K562 (cell line): ENCODE measurements around the gene KCNJ12. TPM values are rescaled to one million over a fixed set of nuclear protein-coding genes. Genes with fewer than 3 reads are reported as not detected.

ENCODE experiments used
- ATAC-seq: fragments of 200-7000 bp; cut with Tn5 transposase; 3 replicates; pipeline ENCODE4 v1.9.1; 2020; ENCODE audit warnings: moderate library complexity
- BruUV-seq: library from RNA; stranded (reverse); fragments of 400-500 nt; replicated peaks from 2 replicates; lab custom pipeline; 2021; lab: Mats Ljungman, UMichigan
- CTCF ChIA-PET: fragments of 300-600 bp; formaldehyde crosslinking; extraction: SDS; loops from one replicate; lab custom pipeline; 2021; ENCODE audit warnings: low intra/inter-chr PET ratio; lab: Yijun Ruan, JAX
- POLR2A ChIA-PET: fragments of 300-600, 350-650 bp; sonication (Branson Sonifier 250); formaldehyde crosslinking; extraction: SDS; loops from one replicate; lab custom pipeline; 2021; ENCODE audit warnings: antibody characterized with exemption, inconsistent platforms; lab: Yijun Ruan, JAX
- DNase-seq, 4 experiments: peaks; one replicate each; pipeline versions ENCODE4 v3.0.0 to v3.0.0-alpha.2; 2011 to 2018; ENCODE audit warnings: low spot score in 3 of 4, mixed read lengths in 3 of 4; ENCODE audit errors: extremely low read depth in 1 of 4
- FAIRE-seq: peaks from 2 replicates; lab custom pipeline; 2011; peaks lifted over from hg19 to GRCh38; lab: Jason Lieb, UNC
- H2AFZ ChIP-seq: 2 replicates; pipeline ENCODE4 v1.6.0; 2011; ENCODE audit warnings: low read depth, low read length, control low read depth, inconsistent platforms
- H3K27ac ChIP-seq: fragments of 200-600 bp; 3 replicates; pipeline ENCODE4 v1.8.0; 2011; ENCODE audit warnings: low read depth, mild to moderate bottlenecking, control low read depth, inconsistent platforms, low read length, moderate library complexity, mixed read lengths; ENCODE audit errors: extremely low read depth
- H3K27me3 ChIP-seq, 2 experiments: fragments of 300-600 bp in 1 of 2; 2 replicates in 1 of 2; 3 replicates in 1 of 2; pipeline versions ENCODE4 v1.6.0 to v1.8.0; 2011; ENCODE audit warnings: inconsistent platforms in 2 of 2, low read length in 2 of 2, mild to moderate bottlenecking in 1 of 2, mixed read lengths in 1 of 2, moderate library complexity in 1 of 2; ENCODE audit not compliant: control insufficient read depth in 2 of 2, insufficient read depth in 2 of 2
- H3K36me3 ChIP-seq: fragments of 300-600 bp; 3 replicates; pipeline ENCODE4 v1.8.0; 2011; ENCODE audit warnings: mild to moderate bottlenecking, low read length, inconsistent platforms; ENCODE audit not compliant: control insufficient read depth, insufficient read depth
- H3K4me1 ChIP-seq, 2 experiments: fragments of 200-600 bp in 1 of 2; replicated peaks in 1 of 2; 2 replicates in 1 of 2; 3 replicates in 1 of 2; pipeline versions ENCODE4 v1.5.1 to v1.8.0; 2011; ENCODE audit warnings: inconsistent platforms in 2 of 2, low read length in 2 of 2, mild to moderate bottlenecking in 1 of 2, mixed read lengths in 1 of 2, moderate library complexity in 1 of 2; ENCODE audit not compliant: control insufficient read depth in 2 of 2, insufficient read depth in 2 of 2
- H3K4me2 ChIP-seq: 2 replicates; pipeline ENCODE4 v1.6.1; 2011; ENCODE audit warnings: low read length, control low read depth, inconsistent platforms, mixed read lengths; ENCODE audit not compliant: insufficient read depth
- H3K4me3 ChIP-seq: fragments of 200-600 bp; sonication (generic), shearing (Covaris generic); 2 replicates; pipeline ENCODE4 v1.5.1; 2016; ENCODE audit warnings: control low read depth, inconsistent platforms
- H3K79me2 ChIP-seq: fragments of 200-600 bp; 3 replicates; pipeline ENCODE4 v1.8.0; 2011; ENCODE audit warnings: low read length, inconsistent platforms; ENCODE audit not compliant: control insufficient read depth, insufficient read depth
- H3K9ac ChIP-seq, 2 experiments: 2 replicates each; pipeline versions ENCODE4 v1.6.0 to v1.6.1; 2011; ENCODE audit warnings: low read depth in 2 of 2, low read length in 2 of 2, control low read depth in 1 of 2, inconsistent platforms in 1 of 2, mild to moderate bottlenecking in 1 of 2, mixed read lengths in 1 of 2; ENCODE audit not compliant: insufficient read depth in 1 of 2
- H3K9me1 ChIP-seq: one replicate; pipeline ENCODE4 v1.6.0; 2011; ENCODE audit warnings: inconsistent platforms, mild to moderate bottlenecking, low read length, moderate library complexity; ENCODE audit not compliant: control insufficient read depth, insufficient read depth
- H3K9me3 ChIP-seq: replicated peaks from 2 replicates; pipeline ENCODE4 v1.5.1; 2011; ENCODE audit warnings: low read depth, low read length, inconsistent platforms; ENCODE audit not compliant: control insufficient read depth, insufficient read depth
- H4K20me1 ChIP-seq: replicated peaks from 2 replicates; pipeline ENCODE4 v1.6.1; 2011; ENCODE audit warnings: low read length, inconsistent platforms, mixed read lengths; ENCODE audit not compliant: control insufficient read depth, insufficient read depth
- FOS ChIP-seq: IDR thresholded peaks from 3 replicates; pipeline ENCODE4 v1.6.1; 2011; ENCODE audit not compliant: insufficient read length; ENCODE audit errors: extremely low read depth
- FOXP1 ChIP-seq: sonication (generic); formaldehyde crosslinking; IDR thresholded peaks from 2 replicates; pipeline ENCODE4 v1.8.0; 2022; ENCODE audit warnings: mild to moderate bottlenecking, missing genetic modification reagents
- MYNN ChIP-seq, 2 experiments: sonication (generic); formaldehyde crosslinking in 1 of 2; IDR thresholded peaks; 2 replicates each; pipeline versions ENCODE4 v1.5.0 to v1.6.1; 2016 to 2020; ENCODE audit warnings: antibody characterized with exemption in 1 of 2, missing genetic modification reagents in 1 of 2
- NCOA6 ChIP-seq: fragments of 450-650 bp; IDR thresholded peaks from 2 replicates; pipeline ENCODE4 v1.6.1; 2017; ENCODE audit warnings: mild to moderate bottlenecking
- NR1H2 ChIP-seq: sonication (generic); formaldehyde crosslinking; IDR thresholded peaks from 2 replicates; pipeline ENCODE4 v1.4.0; 2020; ENCODE audit warnings: mild to moderate bottlenecking, missing genetic modification reagents
- RFX1 ChIP-seq: fragments of 450-650 bp; IDR thresholded peaks from 2 replicates; pipeline ENCODE4 v1.6.1; 2016; ENCODE audit warnings: mild to moderate bottlenecking, moderate library complexity
- SIN3A ChIP-seq, 2 experiments: fragments of 150-350 bp in 1 of 2; IDR thresholded peaks; 2 replicates each; pipeline ENCODE4 v1.6.1; 2011 to 2016; ENCODE audit warnings: borderline replicate concordance in 2 of 2, low read depth in 2 of 2, low read length in 2 of 2, mild to moderate bottlenecking in 2 of 2, moderate library complexity in 2 of 2; ENCODE audit not compliant: control insufficient read depth in 1 of 2
- SMAD2 ChIP-seq: fragments of 150-350 bp; IDR thresholded peaks from 2 replicates; pipeline ENCODE4 v1.6.1; 2014; ENCODE audit warnings: low read depth, mild to moderate bottlenecking, low read length
- WGBS: fragments of 100-300 bp; shearing (Covaris generic); methylation state at CpG from one replicate; pipeline ENCODE4 v1.1.6; 2016; ENCODE audit warnings: low coverage, mixed read lengths; ENCODE audit not compliant: insufficient coverage; ENCODE audit errors: missing lambda C conversion rate; 5-methylcytosine and 5-hydroxymethylcytosine counted together
- in situ Hi-C: fragments of 300-500 bp; cut with MboI; formaldehyde crosslinking; loops from 4 replicates; pipeline ENCODE4 v1.15.0; 2018; ENCODE audit warnings: inconsistent platforms, mixed read lengths
- intact Hi-C: fragments of 100-400 bp; cut with micrococcal nuclease; formaldehyde crosslinking; loops from 2 replicates; pipeline ENCODE4 v1.14.2; 2022
- polyA plus RNA-seq, 8 experiments: library from polyadenylated mRNA; depleted of rRNA in 4 of 8; stranded (reverse) in 5 of 8; unstranded in 3 of 8; fragments of >200 nt; fragmentation: Nextera tagmentation in 2 of 8; fragmentation: Illumina TruSeq in 1 of 8; extraction: Ambion mirVana in 2 of 8; extraction: Trizol in 1 of 8; gene quantifications; 2 replicates each; pipeline versions ENCODE4 v1.2.1 to v1.2.3, GENCODE V29; 2011 to 2014; ENCODE audit warnings: inconsistent platforms in 1 of 8, missing spikeins in 1 of 8
- total RNA-seq, 7 experiments: library from RNA; depleted of rRNA in 6 of 7; stranded (reverse); fragments of >200 nt in 6 of 7; fragmentation: Illumina TruSeq in 2 of 7; extraction: Trizol in 2 of 7; gene quantifications; 2 replicates each; pipeline versions ENCODE4 v1.2.1 to v1.2.3, GENCODE V29; 2011 to 2021; ENCODE audit warnings: low replicate concordance in 1 of 7
- TF ChIP-seq, protein P1 (sequence below): sonication (generic); formaldehyde crosslinking; IDR thresholded peaks from 2 replicates; pipeline ENCODE4 v1.9.0; 2022; ENCODE audit warnings: mild to moderate bottlenecking, missing genetic modification reagents
- TF ChIP-seq, protein P2 (sequence below): fragments of 250-450 bp; sonication (Bioruptor Pico); IDR thresholded peaks from 2 replicates; pipeline ENCODE4 v1.8.0; 2022; ENCODE audit warnings: moderate library complexity, mild to moderate bottlenecking, inconsistent platforms
- TF ChIP-seq, protein P3 (sequence below): IDR thresholded peaks from 2 replicates; pipeline ENCODE4 v1.6.1; 2011; ENCODE audit warnings: borderline replicate concordance, low read depth, mild to moderate bottlenecking, moderate library complexity, low read length; ENCODE audit not compliant: insufficient read depth, poor library complexity, severe bottlenecking
- TF ChIP-seq, protein P4 (sequence below): fragments of 250-450 bp; sonication (Bioruptor Pico); IDR thresholded peaks from 2 replicates; pipeline ENCODE4 v1.4.0; 2020

KCNJ12 gene
- total and polyA plus RNA-seq, 9 of the 15 experiments (the other 6 are each of a cell fraction or from before 2014, with no cell fraction given) = 0.02 TPM; not detected in 8

DNA sequence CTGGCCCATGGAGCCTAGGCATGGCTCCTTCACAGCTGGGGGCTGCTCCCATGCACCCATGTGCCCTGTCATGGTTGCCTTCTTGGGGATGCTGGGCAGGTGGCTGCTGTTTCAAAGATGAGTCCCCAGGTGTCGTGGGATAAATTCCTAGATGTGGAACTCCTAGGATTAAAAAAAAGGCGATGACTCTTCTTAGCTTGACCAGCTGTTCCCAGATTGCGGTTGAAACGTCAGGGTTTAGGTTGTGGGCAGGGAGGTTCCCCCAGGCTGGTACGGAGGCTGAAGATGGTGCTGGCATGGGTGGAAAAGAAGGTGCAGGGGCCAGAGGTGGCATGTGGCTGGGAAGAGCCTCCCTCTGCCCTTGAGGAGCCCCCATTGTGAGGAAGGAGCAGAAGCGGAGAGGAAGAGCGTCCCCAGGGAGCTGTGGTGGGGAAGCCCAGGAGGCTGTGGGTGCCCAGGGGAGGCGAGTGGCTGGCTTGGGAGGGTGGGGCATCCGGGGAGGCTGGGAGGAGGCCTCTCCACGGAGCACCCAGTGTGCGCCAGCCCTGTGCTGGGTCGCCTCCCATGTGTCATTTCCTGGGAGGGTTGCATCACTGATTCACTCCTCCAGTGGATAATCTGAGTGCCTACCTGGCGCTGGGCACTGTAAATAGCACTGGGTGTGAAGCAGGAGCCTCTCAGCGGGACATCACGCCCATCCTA is 7.5 kb upstream of the KCNJ12 start:
- H4K20me1 ChIP-seq = no peaks in the 10 kb centered on the region
- H3K4me3 ChIP-seq = no peak overlapping the region
- intact Hi-C loops = no loop called here
- no peaks in the 10 kb centered on the region for H3K9me1 ChIP-seq
- ATAC-seq (no peak), FAIRE-seq (no peak), DNase-seq (no peak)
- CTCF ChIA-PET = no interaction called here
- no TSS peak for BruUV-seq
- H3K4me2 ChIP-seq = no peak overlapping the region
- no peaks in the 10 kb centered on the region; a peak in 2 of 5 replicates for H3K4me1 ChIP-seq
- 0% methylated on average over 15 of the region's 15 CpGs for WGBS
- H3K36me3 ChIP-seq = no peaks in the 10 kb centered on the region
- no peaks in the 10 kb centered on the region for H3K9me3 ChIP-seq
- H3K27ac ChIP-seq = no peak overlapping the region
- no peaks in the 10 kb centered on the region for H3K79me2 ChIP-seq
- H3K27me3 ChIP-seq = peaks cover 0 to 44% of the 10 kb centered on the region in 2 experiments; a peak in 3 of 5 replicates
- in situ Hi-C loops = no loop called here
- POLR2A ChIA-PET = no interaction called here
- no peak overlapping the region for H3K9ac ChIP-seq
- no peak overlapping the region for H2AFZ ChIP-seq
- TF ChIP-seq MYNN (IDR thresholded peaks at IDR 0.05) = no peak
- TF ChIP-seq MYNN (CRISPR knock-in tag; IDR thresholded peaks at IDR 0.05) = no peak
- no peak for TF ChIP-seq SMAD2
- TF ChIP-seq, protein P1, sequence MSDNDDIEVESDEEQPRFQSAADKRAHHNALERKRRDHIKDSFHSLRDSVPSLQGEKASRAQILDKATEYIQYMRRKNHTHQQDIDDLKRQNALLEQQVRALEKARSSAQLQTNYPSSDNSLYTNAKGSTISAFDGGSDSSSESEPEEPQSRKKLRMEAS (CRISPR knock-in tag) = no peak
- TF ChIP-seq, protein P2, sequence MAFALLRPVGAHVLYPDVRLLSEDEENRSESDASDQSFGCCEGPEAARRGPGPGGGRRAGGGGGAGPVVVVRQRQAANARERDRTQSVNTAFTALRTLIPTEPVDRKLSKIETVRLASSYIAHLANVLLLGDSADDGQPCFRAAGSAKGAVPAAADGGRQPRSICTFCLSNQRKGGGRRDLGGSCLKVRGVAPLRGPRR (CRISPR knock-in tag) = no peak
- TF ChIP-seq, protein P3, sequence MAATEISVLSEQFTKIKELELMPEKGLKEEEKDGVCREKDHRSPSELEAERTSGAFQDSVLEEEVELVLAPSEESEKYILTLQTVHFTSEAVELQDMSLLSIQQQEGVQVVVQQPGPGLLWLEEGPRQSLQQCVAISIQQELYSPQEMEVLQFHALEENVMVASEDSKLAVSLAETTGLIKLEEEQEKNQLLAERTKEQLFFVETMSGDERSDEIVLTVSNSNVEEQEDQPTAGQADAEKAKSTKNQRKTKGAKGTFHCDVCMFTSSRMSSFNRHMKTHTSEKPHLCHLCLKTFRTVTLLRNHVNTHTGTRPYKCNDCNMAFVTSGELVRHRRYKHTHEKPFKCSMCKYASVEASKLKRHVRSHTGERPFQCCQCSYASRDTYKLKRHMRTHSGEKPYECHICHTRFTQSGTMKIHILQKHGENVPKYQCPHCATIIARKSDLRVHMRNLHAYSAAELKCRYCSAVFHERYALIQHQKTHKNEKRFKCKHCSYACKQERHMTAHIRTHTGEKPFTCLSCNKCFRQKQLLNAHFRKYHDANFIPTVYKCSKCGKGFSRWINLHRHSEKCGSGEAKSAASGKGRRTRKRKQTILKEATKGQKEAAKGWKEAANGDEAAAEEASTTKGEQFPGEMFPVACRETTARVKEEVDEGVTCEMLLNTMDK = no peak
- no peak for TF ChIP-seq SIN3A (IDR thresholded peaks at IDR 0.05; ENCODE audit: borderline replicate concordance in 2 of 2, control insufficient read depth in 1 of 2, low read depth in 2 of 2, low read length in 2 of 2)
- TF ChIP-seq RFX1 = no peak
- TF ChIP-seq, protein P4, sequence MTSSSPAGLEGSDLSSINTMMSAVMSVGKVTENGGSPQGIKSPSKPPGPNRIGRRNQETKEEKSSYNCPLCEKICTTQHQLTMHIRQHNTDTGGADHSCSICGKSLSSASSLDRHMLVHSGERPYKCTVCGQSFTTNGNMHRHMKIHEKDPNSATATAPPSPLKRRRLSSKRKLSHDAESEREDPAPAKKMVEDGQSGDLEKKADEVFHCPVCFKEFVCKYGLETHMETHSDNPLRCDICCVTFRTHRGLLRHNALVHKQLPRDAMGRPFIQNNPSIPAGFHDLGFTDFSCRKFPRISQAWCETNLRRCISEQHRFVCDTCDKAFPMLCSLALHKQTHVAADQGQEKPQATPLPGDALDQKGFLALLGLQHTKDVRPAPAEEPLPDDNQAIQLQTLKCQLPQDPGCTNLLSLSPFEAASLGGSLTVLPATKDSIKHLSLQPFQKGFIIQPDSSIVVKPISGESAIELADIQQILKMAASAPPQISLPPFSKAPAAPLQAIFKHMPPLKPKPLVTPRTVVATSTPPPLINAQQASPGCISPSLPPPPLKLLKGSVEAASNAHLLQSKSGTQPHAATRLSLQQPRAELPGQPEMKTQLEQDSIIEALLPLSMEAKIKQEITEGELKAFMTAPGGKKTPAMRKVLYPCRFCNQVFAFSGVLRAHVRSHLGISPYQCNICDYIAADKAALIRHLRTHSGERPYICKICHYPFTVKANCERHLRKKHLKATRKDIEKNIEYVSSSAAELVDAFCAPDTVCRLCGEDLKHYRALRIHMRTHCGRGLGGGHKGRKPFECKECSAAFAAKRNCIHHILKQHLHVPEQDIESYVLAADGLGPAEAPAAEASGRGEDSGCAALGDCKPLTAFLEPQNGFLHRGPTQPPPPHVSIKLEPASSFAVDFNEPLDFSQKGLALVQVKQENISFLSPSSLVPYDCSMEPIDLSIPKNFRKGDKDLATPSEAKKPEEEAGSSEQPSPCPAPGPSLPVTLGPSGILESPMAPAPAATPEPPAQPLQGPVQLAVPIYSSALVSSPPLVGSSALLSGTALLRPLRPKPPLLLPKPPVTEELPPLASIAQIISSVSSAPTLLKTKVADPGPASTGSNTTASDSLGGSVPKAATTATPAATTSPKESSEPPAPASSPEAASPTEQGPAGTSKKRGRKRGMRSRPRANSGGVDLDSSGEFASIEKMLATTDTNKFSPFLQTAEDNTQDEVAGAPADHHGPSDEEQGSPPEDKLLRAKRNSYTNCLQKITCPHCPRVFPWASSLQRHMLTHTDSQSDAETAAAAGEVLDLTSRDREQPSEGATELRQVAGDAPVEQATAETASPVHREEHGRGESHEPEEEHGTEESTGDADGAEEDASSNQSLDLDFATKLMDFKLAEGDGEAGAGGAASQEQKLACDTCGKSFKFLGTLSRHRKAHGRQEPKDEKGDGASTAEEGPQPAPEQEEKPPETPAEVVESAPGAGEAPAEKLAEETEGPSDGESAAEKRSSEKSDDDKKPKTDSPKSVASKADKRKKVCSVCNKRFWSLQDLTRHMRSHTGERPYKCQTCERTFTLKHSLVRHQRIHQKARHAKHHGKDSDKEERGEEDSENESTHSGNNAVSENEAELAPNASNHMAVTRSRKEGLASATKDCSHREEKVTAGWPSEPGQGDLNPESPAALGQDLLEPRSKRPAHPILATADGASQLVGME = no peak
- no peak for TF ChIP-seq NCOA6
- TF ChIP-seq FOXP1 (CRISPR knock-in tag) = no peak
- no peak for TF ChIP-seq FOS
- TF ChIP-seq NR1H2 (CRISPR knock-in tag) = no peak
